H1 (cell line): Measurements from ENCODE around the gene APMAP. TPM values are rescaled to one million over a fixed set of nuclear protein-coding genes. Genes with fewer than 3 reads are reported as not detected.

Source experiments
- CTCF ChIA-PET: fragments of 300-600 bp; sonication (Branson Sonifier 250); formaldehyde crosslinking; loops from one replicate; lab custom pipeline; 2021; ENCODE audit not compliant: partially characterized antibody; lab: Charles Lee
- POLR2A ChIA-PET: fragments of 300-600 bp; sonication (Branson Sonifier 250); formaldehyde crosslinking; loops from one replicate; lab custom pipeline; 2021; ENCODE audit warnings: inconsistent platforms; ENCODE audit not compliant: partially characterized antibody; lab: Charles Lee
- DNase-seq, 2 experiments: peaks; one replicate each; pipeline versions ENCODE4 v3.0.0 to v3.0.0-alpha.2; 2010 to 2022; ENCODE audit warnings: low spot score in 2 of 2, low read depth in 1 of 2, mixed read lengths in 1 of 2
- FAIRE-seq: peaks from 2 replicates; lab custom pipeline; 2011; peaks lifted over from hg19 to GRCh38; lab: Jason Lieb, UNC
- H2AFZ ChIP-seq: 2 replicates; pipeline ENCODE4 v1.8.1; 2012; ENCODE audit warnings: low read length, inconsistent platforms
- H2AK5ac ChIP-seq: 2 replicates; pipeline ENCODE4 v1.6.1; 2013; ENCODE audit warnings: low read depth, low read length
- H2BK120ac ChIP-seq: replicated peaks from 2 replicates; pipeline ENCODE3; 2013; ENCODE audit warnings: low read depth, low read length, inconsistent platforms
- H2BK12ac ChIP-seq: 2 replicates; pipeline ENCODE4 v1.6.1; 2013; ENCODE audit warnings: low read depth, low read length
- H2BK15ac ChIP-seq: 2 replicates; pipeline ENCODE4 v1.6.1; 2013; ENCODE audit warnings: low read length
- H2BK20ac ChIP-seq: 2 replicates; pipeline ENCODE4 v1.6.1; 2013; ENCODE audit warnings: low read length
- H2BK5ac ChIP-seq: 2 replicates; pipeline ENCODE4 v1.6.1; 2013; ENCODE audit warnings: low read depth, low read length
- H3K14ac ChIP-seq: 2 replicates; pipeline ENCODE4 v1.6.1; 2013; ENCODE audit warnings: inconsistent platforms; ENCODE audit not compliant: insufficient read length
- H3K18ac ChIP-seq: 2 replicates; pipeline ENCODE4 v1.6.1; 2013; ENCODE audit warnings: low read length; ENCODE audit errors: extremely low read depth
- H3K23ac ChIP-seq: 2 replicates; pipeline ENCODE4 v1.6.1; 2013; ENCODE audit warnings: inconsistent platforms; ENCODE audit not compliant: insufficient read length
- H3K23me2 ChIP-seq: 2 replicates; pipeline ENCODE4 v1.6.1; 2013; ENCODE audit warnings: low read depth, low read length
- H3K27ac ChIP-seq: 2 replicates; pipeline ENCODE4 v1.6.1; 2011; ENCODE audit warnings: low read depth, low read length, inconsistent platforms
- H3K27me3 ChIP-seq, 4 experiments: replicated peaks in 1 of 4; 1 replicate in 1 of 4; 2 replicates in 3 of 4; pipeline versions ENCODE4 v1.6.1 to v1.8.1; 2011 to 2013; ENCODE audit warnings: low read length in 3 of 4, mild to moderate bottlenecking in 3 of 4, inconsistent platforms in 2 of 4, mixed read lengths in 2 of 4, moderate library complexity in 1 of 4; ENCODE audit not compliant: control insufficient read depth in 3 of 4, insufficient read depth in 3 of 4; ENCODE audit errors: extremely low read depth in 1 of 4
- H3K36me3 ChIP-seq, 4 experiments: 2 replicates each; pipeline versions ENCODE4 v1.6.1 to v1.8.1; 2011 to 2013; ENCODE audit warnings: mild to moderate bottlenecking in 4 of 4, low read length in 3 of 4, moderate library complexity in 2 of 4, control low read depth in 1 of 4, inconsistent platforms in 1 of 4; ENCODE audit not compliant: insufficient read depth in 4 of 4, control insufficient read depth in 2 of 4
- H3K4ac ChIP-seq: replicated peaks from 2 replicates; pipeline ENCODE3; 2013; ENCODE audit warnings: low read length, low read depth, mixed read lengths, inconsistent platforms; ENCODE audit not compliant: insufficient read length
- H3K4me1 ChIP-seq, 4 experiments: replicated peaks in 1 of 4; 1 replicate in 1 of 4; 2 replicates in 3 of 4; pipeline versions ENCODE4 v1.6.1 to v1.8.1; 2011 to 2013; ENCODE audit warnings: low read length in 3 of 4, inconsistent platforms in 2 of 4, mixed read lengths in 1 of 4; ENCODE audit not compliant: insufficient read depth in 4 of 4, control insufficient read depth in 3 of 4
- H3K4me2 ChIP-seq, 2 experiments: 2 replicates each; pipeline versions ENCODE4 v1.6.1 to v1.8.1; 2011 to 2013; ENCODE audit warnings: low read depth in 2 of 2, low read length in 2 of 2, control low read depth in 1 of 2, inconsistent platforms in 1 of 2, mild to moderate bottlenecking in 1 of 2; ENCODE audit not compliant: insufficient read depth in 1 of 2
- H3K4me3 ChIP-seq, 4 experiments: fragments of 200-600, 300-600 bp in 1 of 4; sonication (generic), shearing (Covaris generic), sonication (Bioruptor Twin) in 1 of 4; 2 replicates each; pipeline versions ENCODE4 v1.5.1 to v1.8.1; 2011 to 2016; ENCODE audit warnings: low read length in 4 of 4, low read depth in 3 of 4, control low read depth in 2 of 4, inconsistent platforms in 2 of 4, mild to moderate bottlenecking in 2 of 4, mixed read lengths in 1 of 4, moderate library complexity in 1 of 4; ENCODE audit not compliant: insufficient read depth in 2 of 4; ENCODE audit errors: extremely low read depth in 1 of 4
- H3K56ac ChIP-seq: replicated peaks from 2 replicates; pipeline ENCODE3; 2013; ENCODE audit warnings: low read depth, mild to moderate bottlenecking, mixed read lengths, low read length, inconsistent platforms; ENCODE audit not compliant: insufficient read length
- H3K79me1 ChIP-seq: 2 replicates; pipeline ENCODE4 v1.6.1; 2013; ENCODE audit warnings: low read depth, low read length, control low read depth
- H3K79me2 ChIP-seq, 2 experiments: 2 replicates each; pipeline versions ENCODE4 v1.6.1 to v1.8.1; 2012 to 2013; ENCODE audit warnings: low read length in 2 of 2, mild to moderate bottlenecking in 2 of 2, inconsistent platforms in 1 of 2; ENCODE audit not compliant: insufficient read depth in 2 of 2, control insufficient read depth in 1 of 2
- H3K9ac ChIP-seq, 4 experiments: replicated peaks in 1 of 4; 1 replicate in 1 of 4; 2 replicates in 3 of 4; pipeline versions ENCODE4 v1.6.1 to v1.8.1; 2011 to 2013; ENCODE audit warnings: low read depth in 3 of 4, low read length in 3 of 4, control low read depth in 2 of 4, mild to moderate bottlenecking in 2 of 4, moderate library complexity in 2 of 4, inconsistent platforms in 1 of 4; ENCODE audit errors: extremely low read depth in 1 of 4
- H3K9me3 ChIP-seq, 2 experiments: 2 replicates each; pipeline versions ENCODE4 v1.6.1 to v1.8.1; 2012 to 2013; ENCODE audit warnings: mild to moderate bottlenecking in 2 of 2, moderate library complexity in 2 of 2, control low read depth in 1 of 2, inconsistent platforms in 1 of 2, low read depth in 1 of 2, low read length in 1 of 2, mixed read lengths in 1 of 2; ENCODE audit not compliant: insufficient read depth in 2 of 2
- H4K20me1 ChIP-seq, 2 experiments: replicated peaks in 1 of 2; 2 replicates each; pipeline versions ENCODE3 to v1.8.1; 2011 to 2013; ENCODE audit warnings: inconsistent platforms in 2 of 2, low read length in 2 of 2, mild to moderate bottlenecking in 1 of 2; ENCODE audit not compliant: insufficient read depth in 2 of 2, control insufficient read depth in 1 of 2
- H4K5ac ChIP-seq: 2 replicates; pipeline ENCODE4 v1.6.1; 2013; ENCODE audit warnings: low read length, low read depth, mixed read lengths, inconsistent platforms; ENCODE audit not compliant: insufficient read length
- H4K8ac ChIP-seq: 2 replicates; pipeline ENCODE4 v1.8.0; 2013; ENCODE audit warnings: mild to moderate bottlenecking, moderate library complexity, low read length, inconsistent platforms; ENCODE audit not compliant: insufficient read depth; ENCODE audit errors: extremely low read depth
- H4K91ac ChIP-seq: replicated peaks from 2 replicates; pipeline ENCODE3; 2013; ENCODE audit warnings: low read length, mixed read lengths, inconsistent platforms; ENCODE audit not compliant: insufficient read length
- CBX8 ChIP-seq: fragments of 300-800, 300-1000 bp; sonication (generic); IDR thresholded peaks from 2 replicates; pipeline ENCODE4 v1.7.1; 2016; ENCODE audit warnings: low read depth, low read length, borderline replicate concordance
- POU5F1 ChIP-seq: IDR thresholded peaks from 2 replicates; pipeline ENCODE4 v1.6.1; 2011; ENCODE audit warnings: low read depth, mild to moderate bottlenecking, low read length, moderate library complexity
- SIX5 ChIP-seq: IDR thresholded peaks from 2 replicates; pipeline ENCODE4 v1.6.1; 2011; ENCODE audit warnings: mild to moderate bottlenecking, low read depth, low read length
- WGBS, 2 experiments: shearing (Covaris generic) in 1 of 2; methylation state at CpG; one replicate each; pipeline versions ENCODE4 v1.1.6 to v1.1.7; 2013 to 2015; ENCODE audit warnings: low lambda C conversion rate in 2 of 2, mixed read lengths in 2 of 2, inconsistent platforms in 1 of 2, low coverage in 1 of 2, missing lambda C conversion rate in 1 of 2; ENCODE audit not compliant: insufficient replicate concordance in 2 of 2, insufficient coverage in 1 of 2, insufficient read length in 1 of 2; ENCODE audit errors: extremely low coverage in 1 of 2, missing lambda C conversion rate in 1 of 2; 5-methylcytosine and 5-hydroxymethylcytosine counted together
- polyA plus RNA-seq, 7 experiments: library from polyadenylated mRNA; depleted of rRNA in 3 of 7; stranded (reverse) in 5 of 7; unstranded in 2 of 7; fragments of >200 nt in 5 of 7; fragments of 200-250 nt in 2 of 7; gene quantifications; 1 replicate in 5 of 7; 2 replicates in 1 of 7; 4 replicates in 1 of 7; pipeline versions ENCODE4 v1.2.1 to v1.2.3, GENCODE V29; 2011 to 2013; ENCODE audit warnings: missing spikeins in 2 of 7, mixed read lengths in 2 of 7
- total RNA-seq: library from RNA; stranded (reverse); fragmentation: NEBNext Ultra II Directional; extraction: Animal tissue kit (Norgen Biotek cat#: 25700); gene quantifications from 2 replicates; pipeline ENCODE4 v1.2.1, GENCODE V29; 2021

APMAP gene
- total and polyA plus RNA-seq, 2 of the 8 experiments (the other 6 are each of a cell fraction or from before 2014, with no cell fraction given) = 31.3 to 66.0 TPM

DNA sequence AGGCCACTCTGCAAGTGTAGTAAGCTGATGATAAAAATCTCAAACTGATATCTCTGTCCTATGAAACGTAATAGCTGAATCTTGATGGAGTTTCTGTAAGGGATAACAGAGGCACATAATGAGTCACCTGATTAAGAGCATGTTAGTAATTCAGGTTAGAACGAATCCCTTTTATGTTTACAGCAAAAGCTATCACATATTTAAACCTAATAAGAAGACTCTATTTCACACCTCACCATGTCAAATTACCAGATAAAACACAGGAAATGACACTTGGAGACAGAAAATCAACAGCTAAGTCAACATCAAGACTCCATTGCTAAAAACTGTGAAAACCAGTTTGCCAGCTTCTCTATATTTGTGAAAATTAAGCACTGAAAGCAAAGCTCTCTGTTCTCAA lies 31.7 kb downstream of the APMAP start:
- H3K14ac ChIP-seq = no peak overlapping the region
- WGBS, 2 experiments = 84% methylated on average over 2 of the region's 2 CpGs; no CpG with 5 or more reads in 1 of the 2 experiments
- no peak for TF ChIP-seq POU5F1
- no peak for TF ChIP-seq CBX8
- no peak for TF ChIP-seq SIX5

More for the DNA sequence above, 31.7 kb downstream of the APMAP start:
- Histone ChIP-seq H3K4me2 (no peak overlapping the region), H4K91ac (no peak overlapping the region), H3K4me3 (no peak overlapping the region), H2BK20ac (no peak overlapping the region), H3K79me1 (no peaks in the 10 kb centered on the region), H4K5ac (no peak overlapping the region), H3K36me3 (peaks cover 0 to 19% (median 9%) of the 10 kb centered on the region in 4 experiments; a peak in 5 of 8 replicates), H3K56ac (no peak overlapping the region), H3K18ac (no peak overlapping the region), H2BK5ac (no peak overlapping the region), H2BK15ac (no peak overlapping the region), H4K20me1 (peaks cover 0 to 9% of the 10 kb centered on the region in 2 experiments), H3K23ac (no peak overlapping the region), H3K9me3 (no peaks in the 10 kb centered on the region), H3K79me2 (no peaks in the 10 kb centered on the region), H3K4ac (no peak overlapping the region), H3K27ac (no peak overlapping the region), H2AFZ (no peak overlapping the region), H2BK12ac (no peak overlapping the region), H3K27me3 (no peaks in the 10 kb centered on the region), H2BK120ac (no peak overlapping the region), H3K9ac (no peak overlapping the region), H3K23me2 (no peaks in the 10 kb centered on the region), H4K8ac (no peak overlapping the region), H3K4me1 (no peaks in the 10 kb centered on the region), H2AK5ac (no peak overlapping the region)
- ChIA-PET CTCF (interaction anchor here (0.9 to 1.6 kb wide), 4 partner anchors 8 to 286 kb away, joined by 3 to 6 read pairs (median 4); no protein-coding TSS in a partner anchor), POLR2A (no interaction called here)
- no peak for DNase-seq
- FAIRE-seq = no peak
